ENCODE measurements around the gene AUTS2.

DNA sequence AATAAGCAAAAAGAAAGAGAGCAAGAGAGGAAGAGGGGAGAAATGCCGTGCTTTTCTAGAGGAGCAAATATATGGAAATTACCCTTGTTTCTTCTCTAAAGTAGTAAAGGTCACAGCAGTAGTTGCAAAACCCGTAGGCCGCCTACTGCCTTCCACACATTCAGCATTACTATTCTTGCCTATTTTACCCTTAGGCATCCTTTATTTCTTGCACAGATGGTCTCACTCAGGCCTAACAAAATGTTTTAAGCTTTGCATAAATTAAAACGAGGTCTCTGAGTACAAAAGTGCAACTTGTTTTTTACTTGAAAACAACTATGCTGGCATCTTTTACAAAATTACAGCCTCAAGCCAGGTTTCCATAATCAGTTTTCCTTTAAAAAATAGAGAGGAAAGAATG is 644.6 kb downstream of the AUTS2 start:
- no peak for TF ChIP-seq CTCF (IDR thresholded peaks at IDR 0.05; ENCODE audit: insufficient read depth, low read length)
- no peak for TF ChIP-seq POLR2AphosphoS5 (IDR thresholded peaks at IDR 0.05; ENCODE audit: low read depth)
- no peak for TF ChIP-seq REST (IDR thresholded peaks at IDR 0.05; ENCODE audit: insufficient replicate concordance, low read depth)
- no peak for TF ChIP-seq GABPA (IDR thresholded peaks at IDR 0.05; ENCODE audit: low read depth)
- TF ChIP-seq SPI1 (IDR thresholded peaks at IDR 0.05; ENCODE audit: borderline replicate concordance, low read depth), result no peak

Measured in HL-60 (cell line).